CD8-positive, alpha-beta memory T cell (primary cell): ENCODE results near the gene RPA1. TPM values are rescaled to one million over a fixed set of nuclear protein-coding genes. Genes with fewer than 3 reads are reported as not detected.

Source experiments
- CTCF ChIA-PET: fragments of 350-600 bp; sonication (Branson Sonifier 250); formaldehyde crosslinking; loops from one replicate; lab custom pipeline; 2021; ENCODE audit warnings: antibody characterized with exemption; lab: Charles Lee
- POLR2A ChIA-PET: fragments of 350-600 bp; sonication (Branson Sonifier 250); formaldehyde crosslinking; loops from one replicate; lab custom pipeline; 2021; ENCODE audit warnings: antibody characterized with exemption; lab: Charles Lee
- DNase-seq, 5 donors: peaks; one replicate each; pipeline versions ENCODE4 v3.0.0 to v3.0.0-alpha.2; 2020 to 2022; ENCODE audit warnings: mixed read lengths in 1 of 5
- H3K27ac ChIP-seq: one replicate; pipeline ENCODE4 v1.7.0; 2013; ENCODE audit warnings: low read depth, mild to moderate bottlenecking, low read length, moderate library complexity
- H3K27me3 ChIP-seq: 2 replicates; pipeline ENCODE4 v1.7.0; 2013; ENCODE audit warnings: low read length, mild to moderate bottlenecking; ENCODE audit not compliant: insufficient read depth, poor library complexity, severe bottlenecking
- H3K36me3 ChIP-seq: 2 replicates; pipeline ENCODE4 v1.7.0; 2013; ENCODE audit warnings: mild to moderate bottlenecking, low read length, moderate library complexity; ENCODE audit not compliant: insufficient read depth
- H3K4me1 ChIP-seq: 2 replicates; pipeline ENCODE4 v1.7.0; 2013; ENCODE audit warnings: mild to moderate bottlenecking, low read length, moderate library complexity; ENCODE audit not compliant: insufficient read depth
- H3K4me3 ChIP-seq: 2 replicates; pipeline ENCODE4 v1.7.0; 2013; ENCODE audit warnings: mild to moderate bottlenecking, low read length
- H3K9me3 ChIP-seq: 2 replicates; pipeline ENCODE4 v1.7.0; 2013; ENCODE audit warnings: mild to moderate bottlenecking, low read length
- H3K27ac Mint-ChIP-seq, 8 donors: one replicate each; pipeline ENCODE4 v1.8.0; 2020 to 2021; ENCODE audit warnings: mixed read lengths in 8 of 8, mild to moderate bottlenecking in 6 of 8, inconsistent platforms in 3 of 8, moderate library complexity in 3 of 8
- H3K27me3 Mint-ChIP-seq, 2 donors: one replicate each; pipeline ENCODE4 v1.8.0; 2020 to 2021; ENCODE audit warnings: mixed read lengths in 2 of 2, mild to moderate bottlenecking in 1 of 2, moderate library complexity in 1 of 2
- H3K36me3 Mint-ChIP-seq, 3 donors: one replicate each; pipeline ENCODE4 v1.8.0; 2020 to 2021; ENCODE audit warnings: mixed read lengths in 3 of 3, inconsistent platforms in 1 of 3, mild to moderate bottlenecking in 1 of 3
- H3K4me1 Mint-ChIP-seq, 3 donors: one replicate each; pipeline ENCODE4 v1.8.0; 2020 to 2021; ENCODE audit warnings: mixed read lengths in 3 of 3, inconsistent platforms in 1 of 3, mild to moderate bottlenecking in 1 of 3
- H3K4me3 Mint-ChIP-seq, 7 donors: one replicate each; pipeline ENCODE4 v1.8.0; 2020 to 2021; ENCODE audit warnings: mixed read lengths in 7 of 7, mild to moderate bottlenecking in 6 of 7, moderate library complexity in 4 of 7, inconsistent platforms in 2 of 7
- H3K9me3 Mint-ChIP-seq, 5 donors: one replicate each; pipeline ENCODE4 v1.8.0; 2020 to 2022; ENCODE audit warnings: mixed read lengths in 5 of 5, mild to moderate bottlenecking in 3 of 5, moderate library complexity in 2 of 5, inconsistent platforms in 1 of 5
- polyA plus RNA-seq: library from polyadenylated mRNA; unstranded; fragments of 300-500 nt; fragmentation: Illumina TruSeq; gene quantifications from one replicate; pipeline ENCODE4 v1.2.3, GENCODE V29; 2021
- total RNA-seq, 2 experiments: library from RNA; stranded (reverse); gene quantifications; one replicate each; pipeline ENCODE4 v1.2.3, GENCODE V29; 2021

RPA1 gene
- total and polyA plus RNA-seq, 3 experiments from 2014 or later, result 92.3 to 192 (median 168) TPM

DNA sequence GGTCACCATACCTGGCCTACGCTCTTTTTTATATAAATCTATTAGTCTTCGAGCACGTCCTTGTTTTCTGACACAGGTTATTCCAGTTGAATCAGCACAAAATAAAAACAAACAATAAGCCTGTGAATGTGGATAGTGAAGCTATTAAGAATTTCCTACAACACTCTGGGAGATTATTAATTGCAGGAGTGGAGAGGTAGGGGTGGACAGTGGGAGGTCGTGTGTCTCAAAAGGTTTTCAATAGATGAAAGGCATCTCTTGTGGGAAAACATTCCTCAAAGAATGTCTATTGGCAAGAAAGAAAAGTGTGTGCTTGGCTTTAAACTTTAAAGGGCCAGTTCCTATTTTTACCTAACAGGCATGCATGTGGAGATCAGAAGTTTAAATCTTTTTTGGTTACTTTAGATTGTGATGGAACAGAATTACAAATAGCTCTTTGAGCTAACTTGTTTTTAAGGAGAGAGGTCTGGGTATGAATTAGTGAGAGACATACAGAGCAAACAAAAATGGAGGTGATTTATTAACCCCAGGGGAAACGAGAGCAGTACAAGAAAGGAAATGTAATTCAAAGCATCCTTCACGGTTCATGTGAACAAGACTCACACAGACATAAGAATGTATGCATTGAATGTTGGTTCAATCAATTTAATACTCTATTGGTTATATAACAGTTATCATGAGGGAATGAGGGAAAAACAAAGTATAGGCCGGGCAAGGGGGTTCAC lies 9.1 kb upstream of the RPA1 start:
- Histone ChIP-seq H3K9me3 (no peaks in the 10 kb centered on the region), H3K4me1 (peaks cover 13% of the 10 kb centered on the region), H3K4me3 (no peak overlapping the region), H3K27me3 (no peaks in the 10 kb centered on the region), H3K36me3 (no peaks in the 10 kb centered on the region), H3K27ac (no peak overlapping the region)
- H3K27ac Mint-ChIP-seq, result peak overlapping the region in 1 of 8 donors; percentile 62
- ChIA-PET CTCF (interaction anchor here (1.0 kb wide), 1 partner anchor 99 kb away, joined by 5 read pairs; no protein-coding TSS in a partner anchor), POLR2A (no interaction called here)
- no peak overlapping the region for H3K4me3 Mint-ChIP-seq
- peaks cover 4 to 32% (median 9%) of the 10 kb centered on the region in 3 donors for H3K36me3 Mint-ChIP-seq
- no peak for DNase-seq
- H3K9me3 Mint-ChIP-seq, result no peaks in the 10 kb centered on the region
- H3K4me1 Mint-ChIP-seq, result peaks cover 12 to 33% (median 30%) of the 10 kb centered on the region in 3 donors
- no peaks in the 10 kb centered on the region for H3K27me3 Mint-ChIP-seq

DNA sequence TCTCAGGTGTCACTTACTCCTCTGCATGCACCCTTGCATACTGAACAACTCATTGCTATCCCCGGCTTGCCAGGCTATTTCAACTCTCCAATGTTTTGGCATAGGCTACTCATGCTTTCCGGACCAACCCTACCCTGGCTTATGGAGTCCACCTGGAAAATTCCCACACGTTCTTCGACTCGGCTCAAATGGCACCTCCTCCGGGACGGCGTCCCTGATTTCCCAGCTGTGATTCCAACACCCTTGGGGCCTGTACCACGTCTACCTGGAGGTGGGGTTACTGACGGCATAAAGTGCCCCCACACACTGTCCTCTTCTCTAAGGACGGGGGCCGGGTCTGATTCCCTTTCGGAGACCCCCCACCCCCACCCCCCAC lies 601 bp upstream of the RPA1 start:
- H3K4me3 ChIP-seq, result peak overlapping the region; percentile 97
- no peaks in the 10 kb centered on the region for H3K9me3 ChIP-seq
- peaks cover 35% of the 10 kb centered on the region for H3K4me1 ChIP-seq
- H3K9me3 Mint-ChIP-seq, result no peaks in the 10 kb centered on the region
- H3K27ac Mint-ChIP-seq, result peak overlapping the region; percentile 30 to 93 (median 80)
- peaks cover 41 to 68% (median 63%) of the 10 kb centered on the region in 3 donors for H3K4me1 Mint-ChIP-seq
- H3K36me3 ChIP-seq, result no peaks in the 10 kb centered on the region
- peak overlapping the region; percentile 95 to 100 (median 97) for H3K4me3 Mint-ChIP-seq
- H3K27me3 ChIP-seq, result no peaks in the 10 kb centered on the region
- H3K27me3 Mint-ChIP-seq, result no peaks in the 10 kb centered on the region
- DNase-seq, result no peak
- peak overlapping the region; percentile 72 for H3K27ac ChIP-seq
- H3K36me3 Mint-ChIP-seq, result peaks cover 4 to 38% (median 11%) of the 10 kb centered on the region in 3 donors
- ChIA-PET CTCF (interaction anchor here (0.9 to 1.4 kb wide), 4 partner anchors 10 to 110 kb away, joined by 3 to 5 read pairs (median 4); no protein-coding TSS in a partner anchor), POLR2A (interaction anchor here (0.9 to 2.4 kb wide), 4 partner anchors 27 to 146 kb away, joined by 3 to 20 read pairs (median 4); partner anchors contain the start of gene WDR81)

DNA sequence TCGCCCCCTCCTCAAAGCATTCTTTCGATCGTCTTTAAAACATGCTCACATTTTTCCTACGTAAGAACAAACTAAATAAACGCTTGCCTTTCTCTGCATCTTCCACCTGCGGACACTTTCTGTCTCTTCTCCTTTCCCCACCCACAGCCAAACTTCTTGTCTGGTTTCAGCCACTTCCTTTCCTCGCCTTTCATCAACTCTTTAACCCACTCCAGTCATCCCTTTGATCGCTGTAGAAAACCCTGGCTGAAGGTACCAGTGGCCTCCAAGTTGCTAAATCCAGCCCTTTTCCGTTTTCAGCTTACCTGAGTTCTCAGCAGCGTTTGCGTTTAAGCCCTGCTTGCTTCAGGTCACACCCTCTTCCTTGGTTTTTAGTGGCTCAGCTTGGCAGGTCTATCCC lies 483 bp downstream of the RPA1 start:
- Mint-ChIP-seq H3K36me3 (peaks cover 0 to 38% (median 9%) of the 10 kb centered on the region in 3 donors), H3K4me3 (peak overlapping the region; percentile 95 to 100 (median 97)), H3K9me3 (no peaks in the 10 kb centered on the region), H3K27me3 (no peaks in the 10 kb centered on the region), H3K27ac (peak overlapping the region; percentile 85 to 99 (median 92)), H3K4me1 (peaks cover 42 to 73% (median 69%) of the 10 kb centered on the region in 3 donors)
- ChIA-PET POLR2A (interaction anchor here (0.5 to 2.4 kb wide), 4 partner anchors 16 to 195 kb away, joined by 3 to 20 read pairs (median 4); partner anchors contain the start of genes RILP and RTN4RL1), CTCF (interaction anchor here (1.0 to 1.4 kb wide), 4 partner anchors 35 to 161 kb away, joined by 3 to 5 read pairs (median 4); no protein-coding TSS in a partner anchor)
- DNase-seq, result peak in 3 of 5 donors; percentile 2 to 47 (median 28)
- H3K27me3 ChIP-seq, result no peaks in the 10 kb centered on the region
- H3K9me3 ChIP-seq, result no peaks in the 10 kb centered on the region
- H3K4me3 ChIP-seq, result peak overlapping the region; percentile 97
- H3K36me3 ChIP-seq, result no peaks in the 10 kb centered on the region
- peaks cover 33% of the 10 kb centered on the region for H3K4me1 ChIP-seq
- H3K27ac ChIP-seq, result peak overlapping the region; percentile 78

DNA sequence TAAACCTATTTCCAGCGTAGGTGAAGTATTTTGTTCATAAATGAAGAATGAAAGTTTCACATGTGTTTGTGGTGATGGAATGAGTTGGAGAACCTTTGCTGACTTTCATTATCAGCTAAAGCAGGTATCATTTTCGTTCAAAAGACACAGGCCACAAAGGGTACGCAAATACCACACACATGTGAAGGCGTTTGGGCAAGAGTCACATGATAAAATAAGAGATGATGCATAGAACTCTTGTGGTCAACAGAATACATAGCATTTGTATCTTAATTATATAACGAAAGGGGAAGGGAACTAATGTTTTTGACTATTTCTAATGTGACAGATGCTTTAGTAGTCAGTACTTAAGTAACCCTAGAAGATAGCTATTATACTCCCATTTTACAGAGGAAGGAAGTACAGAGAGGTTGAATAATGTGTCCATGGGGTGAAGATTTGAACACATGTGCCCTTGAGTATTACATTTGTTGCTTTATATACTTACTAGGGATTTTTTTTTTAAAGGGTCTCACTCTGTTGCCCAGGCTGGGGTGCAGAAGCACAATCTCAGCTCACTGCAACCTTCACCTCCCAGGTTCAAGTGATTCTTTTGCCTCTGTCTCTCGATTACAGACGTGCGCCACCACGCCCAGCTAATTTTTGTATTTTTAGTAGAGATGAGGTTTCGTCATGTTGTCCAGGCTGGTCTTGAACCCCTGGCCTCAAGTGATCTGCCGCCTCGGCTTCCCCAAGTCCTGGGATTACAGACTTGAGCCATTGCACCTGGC lies 4.8 kb downstream of the RPA1 start:
- H3K27me3 ChIP-seq, result no peaks in the 10 kb centered on the region
- CTCF ChIA-PET, result interaction anchor here (0.8 to 1.1 kb wide), 3 partner anchors 23 to 114 kb away, joined by 3 read pairs; no protein-coding TSS in a partner anchor
- H3K4me3 Mint-ChIP-seq, result peak overlapping the region in 3 of 7 donors; percentile 2 to 34 (median 18)
- POLR2A ChIA-PET, result interaction anchor here (1.1 kb wide), 1 partner anchor 11 kb away, joined by 4 read pairs; no protein-coding TSS in a partner anchor
- peaks cover 27% of the 10 kb centered on the region for H3K4me1 ChIP-seq
- H3K27ac Mint-ChIP-seq, result peak overlapping the region; percentile 0 to 85 (median 32)
- no peak overlapping the region for H3K4me3 ChIP-seq
- H3K4me1 Mint-ChIP-seq, result peaks cover 40 to 66% (median 65%) of the 10 kb centered on the region in 3 donors
- H3K27me3 Mint-ChIP-seq, result no peaks in the 10 kb centered on the region
- DNase-seq, result peak in 1 of 5 donors; percentile 20
- H3K36me3 Mint-ChIP-seq, result peaks cover 0 to 35% (median 5%) of the 10 kb centered on the region in 3 donors
- H3K27ac ChIP-seq, result no peak overlapping the region
- no peaks in the 10 kb centered on the region for H3K9me3 ChIP-seq
- no peaks in the 10 kb centered on the region for H3K9me3 Mint-ChIP-seq
- no peaks in the 10 kb centered on the region for H3K36me3 ChIP-seq

DNA sequence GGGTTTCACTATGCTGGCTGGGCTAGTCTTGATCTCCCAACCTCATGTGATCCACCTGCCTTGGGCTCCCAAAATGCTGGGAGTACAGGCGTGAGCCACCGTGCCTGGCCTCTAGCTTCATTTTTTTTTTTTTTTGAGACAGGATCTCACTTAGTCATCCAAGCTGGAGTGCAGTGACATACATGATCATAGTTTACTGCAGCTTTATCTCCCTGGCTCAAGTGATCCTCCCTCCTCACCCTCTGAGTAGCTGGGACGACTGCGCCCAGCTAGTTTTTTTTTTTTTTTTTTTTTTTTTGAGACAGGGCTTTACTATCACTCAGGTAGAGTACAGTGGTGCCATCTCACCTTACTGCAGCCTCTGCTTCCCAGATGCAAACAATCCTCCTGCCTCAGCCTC lies 9.7 kb downstream of the RPA1 start:
- Histone ChIP-seq H3K27me3 (no peaks in the 10 kb centered on the region), H3K27ac (no peak overlapping the region), H3K9me3 (no peaks in the 10 kb centered on the region), H3K4me1 (no peaks in the 10 kb centered on the region), H3K4me3 (no peak overlapping the region), H3K36me3 (peaks cover 16% of the 10 kb centered on the region)
- ChIA-PET POLR2A (interaction anchor here (0.6 to 1.2 kb wide), 2 partner anchors 16 to 103 kb away, joined by 3 read pairs; no protein-coding TSS in a partner anchor), CTCF (interaction anchor here (0.8 to 1.2 kb wide), 2 partner anchors 67 to 118 kb away, joined by 3 read pairs; no protein-coding TSS in a partner anchor)
- Mint-ChIP-seq H3K27ac (no peak overlapping the region), H3K36me3 (peaks cover 9 to 44% (median 16%) of the 10 kb centered on the region in 3 donors), H3K9me3 (no peaks in the 10 kb centered on the region), H3K4me1 (peaks cover 19 to 39% (median 33%) of the 10 kb centered on the region in 3 donors), H3K4me3 (no peak overlapping the region), H3K27me3 (no peaks in the 10 kb centered on the region)
- DNase-seq, result no peak

GRCh38 chr17:1843947-1844346 lies 14.1 kb downstream of the RPA1 start:
- Mint-ChIP-seq H3K27ac (peak overlapping the region in 2 of 8 donors; percentile 29 to 37), H3K4me1 (peaks cover 6 to 15% (median 7%) of the 10 kb centered on the region in 3 donors), H3K9me3 (no peaks in the 10 kb centered on the region), H3K36me3 (peaks cover 9 to 60% (median 29%) of the 10 kb centered on the region in 3 donors), H3K4me3 (no peak overlapping the region), H3K27me3 (no peaks in the 10 kb centered on the region)
- CTCF ChIA-PET, result no interaction called here
- Histone ChIP-seq H3K36me3 (peaks cover 20% of the 10 kb centered on the region), H3K4me3 (no peak overlapping the region), H3K27me3 (no peaks in the 10 kb centered on the region), H3K27ac (no peak overlapping the region), H3K9me3 (no peaks in the 10 kb centered on the region), H3K4me1 (no peaks in the 10 kb centered on the region)
- DNase-seq, result no peak
- POLR2A ChIA-PET, result no interaction called here

DNA sequence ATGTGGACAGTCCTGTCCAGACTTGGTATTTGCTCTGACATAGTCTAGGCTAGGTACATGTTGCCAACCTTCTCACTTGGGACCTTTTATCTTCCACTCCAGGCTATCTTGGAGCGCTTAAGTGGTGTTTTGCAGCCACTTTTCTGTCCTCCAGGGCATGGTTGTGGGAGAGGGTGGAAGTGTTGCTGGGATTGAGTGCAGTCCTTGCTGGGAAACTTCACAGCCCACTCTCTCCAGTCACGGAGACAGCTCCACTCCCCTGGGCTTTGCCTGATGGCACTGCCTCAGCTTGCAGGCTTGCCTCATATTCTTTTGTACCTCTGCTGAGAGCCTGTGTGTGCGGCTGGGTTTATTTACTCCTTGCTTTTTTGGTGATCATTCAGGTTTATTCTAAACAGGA lies 17.4 kb downstream of the RPA1 start:
- H3K4me3 Mint-ChIP-seq, result no peak overlapping the region
- Histone ChIP-seq H3K36me3 (peaks cover 25% of the 10 kb centered on the region), H3K9me3 (no peaks in the 10 kb centered on the region), H3K4me1 (no peaks in the 10 kb centered on the region), H3K27me3 (no peaks in the 10 kb centered on the region), H3K27ac (no peak overlapping the region), H3K4me3 (no peak overlapping the region)
- CTCF ChIA-PET, result no interaction called here
- peak overlapping the region in 2 of 8 donors; percentile 42 to 82 for H3K27ac Mint-ChIP-seq
- H3K27me3 Mint-ChIP-seq, result no peaks in the 10 kb centered on the region
- DNase-seq, result no peak
- H3K9me3 Mint-ChIP-seq, result no peaks in the 10 kb centered on the region
- POLR2A ChIA-PET, result no interaction called here
- H3K4me1 Mint-ChIP-seq, result peaks cover 0 to 13% (median 4%) of the 10 kb centered on the region in 3 donors
- peaks cover 14 to 76% (median 36%) of the 10 kb centered on the region in 3 donors for H3K36me3 Mint-ChIP-seq
